ENCODE results near the gene CLDN12.

Gene CLDN12

GRCh38 chr7:90404777-90405176 is 1.5 kb downstream of the CLDN12 start:
- Histone ChIP-seq H3K9me3 (ENCODE audit: control insufficient read depth in 2 of 2, low read length in 2 of 2) (no peaks in the 10 kb centered on the region), H3K4me1 (ENCODE audit: control insufficient read depth, insufficient read depth, low read length) (no peaks in the 10 kb centered on the region), H3K27ac (ENCODE audit: low read length) (no peak overlapping the region), H3K9ac (ENCODE audit: low read length in 2 of 2) (no peak overlapping the region), H3K27me3 (ENCODE audit: control insufficient read depth in 1 of 2, insufficient read depth in 2 of 2, low read length in 2 of 2) (no peaks in the 10 kb centered on the region), H3K36me3 (ENCODE audit: control insufficient read depth in 2 of 2, insufficient read depth in 2 of 2, low read length in 2 of 2) (peaks cover 10 to 16% of the 10 kb centered on the region in 2 donors), H3K4me3 (ENCODE audit: low read length in 2 of 2) (no peak overlapping the region)

GRCh38 chr7:90407484-90407821 is 4.2 kb downstream of the CLDN12 start:
- peaks cover 15 to 19% of the 10 kb centered on the region in 2 donors for H3K36me3 ChIP-seq (ENCODE audit: control insufficient read depth in 2 of 2, insufficient read depth in 2 of 2, low read length in 2 of 2)
- H3K9me3 ChIP-seq (ENCODE audit: control insufficient read depth in 2 of 2, low read length in 2 of 2) = no peaks in the 10 kb centered on the region
- no peak overlapping the region for H3K9ac ChIP-seq (ENCODE audit: low read length in 2 of 2)
- H3K27me3 ChIP-seq (ENCODE audit: control insufficient read depth in 1 of 2, insufficient read depth in 2 of 2, low read length in 2 of 2) = no peaks in the 10 kb centered on the region
- no peaks in the 10 kb centered on the region for H3K4me1 ChIP-seq (ENCODE audit: control insufficient read depth, insufficient read depth, low read length)
- H3K27ac ChIP-seq (ENCODE audit: low read length) = no peak overlapping the region
- H3K4me3 ChIP-seq (ENCODE audit: low read length in 2 of 2) = no peak overlapping the region

- H3K9me3 ChIP-seq (ENCODE audit: control insufficient read depth in 2 of 2, low read length in 2 of 2) = no peaks in the 10 kb centered on the region
- H3K36me3 ChIP-seq (ENCODE audit: control insufficient read depth in 2 of 2, insufficient read depth in 2 of 2, low read length in 2 of 2) = peaks cover 21 to 22% of the 10 kb centered on the region in 2 donors
- no peaks in the 10 kb centered on the region for H3K27me3 ChIP-seq (ENCODE audit: control insufficient read depth in 1 of 2, insufficient read depth in 2 of 2, low read length in 2 of 2)
- no peak overlapping the region for H3K9ac ChIP-seq (ENCODE audit: low read length in 2 of 2)
- no peak overlapping the region for H3K4me3 ChIP-seq (ENCODE audit: low read length in 2 of 2)
- H3K27ac ChIP-seq (ENCODE audit: low read length) = no peak overlapping the region
- H3K4me1 ChIP-seq (ENCODE audit: control insufficient read depth, insufficient read depth, low read length) = no peaks in the 10 kb centered on the region
These were observed 4.9 kb downstream of the CLDN12 start for GRCh38 chr7:90408142-90408541.

GRCh38 chr7:90409667-90410066 is 6.4 kb downstream of the CLDN12 start:
- Histone ChIP-seq H3K36me3 (ENCODE audit: control insufficient read depth in 2 of 2, insufficient read depth in 2 of 2, low read length in 2 of 2) (peaks cover 23% of the 10 kb centered on the region in 2 donors), H3K9ac (ENCODE audit: low read length in 2 of 2) (no peak overlapping the region)

GRCh38 chr7:90411510-90411909 is 8.2 kb downstream of the CLDN12 start:
- H3K36me3 ChIP-seq (ENCODE audit: control insufficient read depth in 2 of 2, insufficient read depth in 2 of 2, low read length in 2 of 2) = peaks cover 21 to 23% of the 10 kb centered on the region in 2 donors
- no peaks in the 10 kb centered on the region for H3K4me1 ChIP-seq (ENCODE audit: control insufficient read depth, insufficient read depth, low read length)
- no peaks in the 10 kb centered on the region for H3K9me3 ChIP-seq (ENCODE audit: control insufficient read depth in 2 of 2, low read length in 2 of 2)
- H3K9ac ChIP-seq (ENCODE audit: low read length in 2 of 2) = no peak overlapping the region
- H3K27ac ChIP-seq (ENCODE audit: low read length) = no peak overlapping the region
- H3K27me3 ChIP-seq (ENCODE audit: control insufficient read depth in 1 of 2, insufficient read depth in 2 of 2, low read length in 2 of 2) = no peaks in the 10 kb centered on the region
- no peak overlapping the region for H3K4me3 ChIP-seq (ENCODE audit: low read length in 2 of 2)

More at GRCh38 chr7:90409667-90410066, 6.4 kb downstream of the CLDN12 start:
- H3K9me3 ChIP-seq (ENCODE audit: control insufficient read depth in 2 of 2, low read length in 2 of 2) = no peaks in the 10 kb centered on the region
- no peaks in the 10 kb centered on the region for H3K27me3 ChIP-seq (ENCODE audit: control insufficient read depth in 1 of 2, insufficient read depth in 2 of 2, low read length in 2 of 2)
- H3K4me3 ChIP-seq (ENCODE audit: low read length in 2 of 2) = no peak overlapping the region
- no peaks in the 10 kb centered on the region for H3K4me1 ChIP-seq (ENCODE audit: control insufficient read depth, insufficient read depth, low read length)
- no peak overlapping the region for H3K27ac ChIP-seq (ENCODE audit: low read length)

GRCh38 chr7:90412458-90413184 is 9.4 kb downstream of the CLDN12 start:
- peaks cover 17% of the 10 kb centered on the region in 2 donors for H3K36me3 ChIP-seq (ENCODE audit: control insufficient read depth in 2 of 2, insufficient read depth in 2 of 2, low read length in 2 of 2)
- no peak overlapping the region for H3K4me3 ChIP-seq (ENCODE audit: low read length in 2 of 2)
- no peaks in the 10 kb centered on the region for H3K4me1 ChIP-seq (ENCODE audit: control insufficient read depth, insufficient read depth, low read length)
- no peaks in the 10 kb centered on the region for H3K27me3 ChIP-seq (ENCODE audit: control insufficient read depth in 1 of 2, insufficient read depth in 2 of 2, low read length in 2 of 2)
- H3K9me3 ChIP-seq (ENCODE audit: control insufficient read depth in 2 of 2, low read length in 2 of 2) = no peaks in the 10 kb centered on the region
- no peak overlapping the region for H3K9ac ChIP-seq (ENCODE audit: low read length in 2 of 2)
- no peak overlapping the region for H3K27ac ChIP-seq (ENCODE audit: low read length)

GRCh38 chr7:90413185-90413528 is 9.9 kb downstream of the CLDN12 start:
- Histone ChIP-seq H3K4me3 (ENCODE audit: low read length in 2 of 2) (no peak overlapping the region), H3K9me3 (ENCODE audit: control insufficient read depth in 2 of 2, low read length in 2 of 2) (no peaks in the 10 kb centered on the region), H3K9ac (ENCODE audit: low read length in 2 of 2) (no peak overlapping the region), H3K27ac (ENCODE audit: low read length) (no peak overlapping the region), H3K4me1 (ENCODE audit: control insufficient read depth, insufficient read depth, low read length) (no peaks in the 10 kb centered on the region), H3K27me3 (ENCODE audit: control insufficient read depth in 1 of 2, insufficient read depth in 2 of 2, low read length in 2 of 2) (no peaks in the 10 kb centered on the region), H3K36me3 (ENCODE audit: control insufficient read depth in 2 of 2, insufficient read depth in 2 of 2, low read length in 2 of 2) (peaks cover 14 to 17% of the 10 kb centered on the region in 2 donors)

- no peak overlapping the region for H3K9ac ChIP-seq (ENCODE audit: low read length in 2 of 2)
- no peaks in the 10 kb centered on the region for H3K4me1 ChIP-seq (ENCODE audit: control insufficient read depth, insufficient read depth, low read length)
- no peaks in the 10 kb centered on the region for H3K9me3 ChIP-seq (ENCODE audit: control insufficient read depth in 2 of 2, low read length in 2 of 2)
- no peak overlapping the region for H3K27ac ChIP-seq (ENCODE audit: low read length)
- H3K4me3 ChIP-seq (ENCODE audit: low read length in 2 of 2) = no peak overlapping the region
- peaks cover 0 to 2% of the 10 kb centered on the region in 2 donors for H3K36me3 ChIP-seq (ENCODE audit: control insufficient read depth in 2 of 2, insufficient read depth in 2 of 2, low read length in 2 of 2)
- no peaks in the 10 kb centered on the region for H3K27me3 ChIP-seq (ENCODE audit: control insufficient read depth in 1 of 2, insufficient read depth in 2 of 2, low read length in 2 of 2)
These were observed 18.4 kb downstream of the CLDN12 start for GRCh38 chr7:90421651-90422050.

- H3K27ac ChIP-seq (ENCODE audit: low read length) = no peak overlapping the region
- no peaks in the 10 kb centered on the region for H3K36me3 ChIP-seq (ENCODE audit: control insufficient read depth in 2 of 2, insufficient read depth in 2 of 2, low read length in 2 of 2)
- no peaks in the 10 kb centered on the region for H3K27me3 ChIP-seq (ENCODE audit: control insufficient read depth in 1 of 2, insufficient read depth in 2 of 2, low read length in 2 of 2)
- H3K4me3 ChIP-seq (ENCODE audit: low read length in 2 of 2) = no peak overlapping the region
- H3K9ac ChIP-seq (ENCODE audit: low read length in 2 of 2) = no peak overlapping the region
- no peaks in the 10 kb centered on the region for H3K4me1 ChIP-seq (ENCODE audit: control insufficient read depth, insufficient read depth, low read length)
- H3K9me3 ChIP-seq (ENCODE audit: control insufficient read depth in 2 of 2, low read length in 2 of 2) = no peaks in the 10 kb centered on the region
These were observed 21.5 kb downstream of the CLDN12 start for GRCh38 chr7:90424720-90425119.

GRCh38 chr7:90425376-90425775 is 22.1 kb downstream of the CLDN12 start:
- Histone ChIP-seq H3K9ac (ENCODE audit: low read length in 2 of 2) (no peak overlapping the region), H3K27me3 (ENCODE audit: control insufficient read depth in 1 of 2, insufficient read depth in 2 of 2, low read length in 2 of 2) (no peaks in the 10 kb centered on the region), H3K4me3 (ENCODE audit: low read length in 2 of 2) (no peak overlapping the region), H3K27ac (ENCODE audit: low read length) (no peak overlapping the region), H3K9me3 (ENCODE audit: control insufficient read depth in 2 of 2, low read length in 2 of 2) (no peaks in the 10 kb centered on the region), H3K36me3 (ENCODE audit: control insufficient read depth in 2 of 2, insufficient read depth in 2 of 2, low read length in 2 of 2) (no peaks in the 10 kb centered on the region), H3K4me1 (ENCODE audit: control insufficient read depth, insufficient read depth, low read length) (no peaks in the 10 kb centered on the region)

- H3K9me3 ChIP-seq (ENCODE audit: control insufficient read depth in 2 of 2, low read length in 2 of 2) = no peaks in the 10 kb centered on the region
- H3K36me3 ChIP-seq (ENCODE audit: control insufficient read depth in 2 of 2, insufficient read depth in 2 of 2, low read length in 2 of 2) = no peaks in the 10 kb centered on the region
- H3K4me3 ChIP-seq (ENCODE audit: low read length in 2 of 2) = no peak overlapping the region
- no peaks in the 10 kb centered on the region for H3K27me3 ChIP-seq (ENCODE audit: control insufficient read depth in 1 of 2, insufficient read depth in 2 of 2, low read length in 2 of 2)
- H3K9ac ChIP-seq (ENCODE audit: low read length in 2 of 2) = no peak overlapping the region
- H3K4me1 ChIP-seq (ENCODE audit: control insufficient read depth, insufficient read depth, low read length) = no peaks in the 10 kb centered on the region
- no peak overlapping the region for H3K27ac ChIP-seq (ENCODE audit: low read length)
These were observed 27.6 kb downstream of the CLDN12 start for GRCh38 chr7:90430614-90431460.

Data from stomach smooth muscle (tissue), 2 donors.